ENCODE results near the gene PDZK1IP1.
"Not testable (repeated sequence)": the region's sequence is repeated elsewhere in the genome, so short reads cannot be mapped to it uniquely, and the experiment has no call there.

Gene PDZK1IP1

DNA sequence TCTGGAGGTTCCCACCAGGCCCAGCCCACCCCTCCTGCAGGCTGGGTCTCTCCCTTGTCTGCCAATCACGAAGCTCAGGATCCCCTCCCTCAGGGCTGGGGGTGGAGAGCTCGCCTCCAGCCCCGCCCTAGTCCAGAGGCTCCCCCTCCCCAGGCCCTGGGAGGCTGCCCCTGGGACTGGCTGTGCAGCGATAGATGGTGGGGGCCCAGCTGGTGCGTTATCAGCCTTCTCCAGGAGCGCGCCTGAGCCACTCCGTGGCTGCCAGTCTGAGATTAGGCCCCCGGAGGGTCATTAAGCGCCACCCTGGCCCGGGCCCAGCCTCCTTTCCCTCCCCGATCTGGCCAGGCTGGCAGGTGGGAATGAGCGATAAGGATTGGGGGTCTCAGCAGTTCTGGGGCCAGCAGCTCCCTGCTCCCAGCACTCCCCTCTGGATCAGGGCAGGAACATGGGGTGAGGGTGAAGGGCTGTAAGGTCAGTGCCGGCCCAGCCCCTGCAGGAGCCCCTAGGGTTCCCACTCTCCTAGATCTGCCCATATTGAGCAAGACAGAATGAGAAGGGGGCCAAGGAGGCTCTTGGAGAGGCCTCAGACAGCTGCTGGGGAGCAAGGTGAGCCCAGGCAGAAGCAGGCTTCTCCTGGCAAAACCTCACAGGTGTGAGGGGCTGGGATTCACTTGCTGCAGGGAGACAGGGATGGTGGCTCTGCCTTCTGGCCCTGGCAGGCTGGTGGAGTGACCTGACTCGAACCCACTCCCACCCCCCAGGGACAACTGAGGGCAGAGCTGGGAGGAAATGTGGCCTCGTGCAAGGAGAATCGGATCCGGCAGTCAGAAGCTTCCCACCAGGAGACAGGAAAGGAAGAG lies 8.5 kb downstream of the PDZK1IP1 start:
- no peak for DNase-seq (ENCODE audit: low spot score)

DNA sequence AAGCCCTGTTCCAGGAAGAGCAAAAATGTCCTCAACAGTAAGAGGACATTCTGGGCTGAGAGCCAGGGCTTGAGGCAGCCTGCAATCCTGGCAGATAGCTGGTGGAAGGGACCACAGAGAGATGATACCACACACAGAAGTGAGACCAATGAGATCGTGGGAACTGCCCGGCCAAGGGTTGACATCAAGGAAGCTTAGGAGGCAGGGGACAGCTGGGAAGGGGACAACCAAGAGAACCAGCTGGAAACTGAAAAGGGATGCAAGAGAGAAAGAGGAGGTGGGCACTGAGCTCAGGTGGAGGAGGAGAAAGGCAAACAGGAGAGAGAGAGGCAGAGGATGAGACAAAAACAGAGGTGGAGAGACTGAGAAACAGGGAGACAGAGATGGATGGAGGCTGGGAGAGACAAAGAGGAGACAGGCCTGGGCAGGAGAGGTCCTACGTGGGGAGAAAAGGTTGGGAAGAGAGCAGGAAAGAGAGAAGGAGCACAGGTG lies 9.2 kb downstream of the PDZK1IP1 start:
- no peak for DNase-seq (ENCODE audit: low spot score)

DNA sequence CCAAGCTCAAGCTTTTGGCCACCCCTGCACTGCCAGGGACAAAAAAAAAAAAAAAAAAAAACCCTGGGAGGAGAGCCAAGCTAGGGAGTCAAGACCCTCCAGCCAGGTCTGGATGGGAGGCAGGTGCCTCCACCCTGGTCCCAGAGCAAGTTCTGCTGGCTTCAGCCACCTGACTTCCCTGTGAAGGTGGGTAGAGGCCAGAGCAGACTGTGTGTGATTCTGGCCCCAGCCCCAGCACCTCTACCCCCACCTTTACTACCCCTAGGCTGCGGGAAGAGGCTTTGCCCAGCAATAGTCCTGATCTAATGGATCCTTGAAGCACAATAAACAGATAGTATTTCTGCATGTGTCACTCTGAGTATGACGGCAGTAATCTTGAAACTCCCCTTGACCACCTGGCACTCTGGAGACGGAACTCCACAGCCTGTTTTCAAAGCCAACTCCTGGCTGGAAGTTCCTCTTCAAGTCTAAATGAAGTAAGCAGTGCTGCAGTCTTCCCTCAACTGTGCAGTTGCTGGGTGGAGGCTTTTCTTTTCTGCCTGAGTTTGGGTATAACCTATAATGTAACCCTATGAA lies 9.8 kb downstream of the PDZK1IP1 start:
- DNase-seq (ENCODE audit: low spot score), result no peak

DNA sequence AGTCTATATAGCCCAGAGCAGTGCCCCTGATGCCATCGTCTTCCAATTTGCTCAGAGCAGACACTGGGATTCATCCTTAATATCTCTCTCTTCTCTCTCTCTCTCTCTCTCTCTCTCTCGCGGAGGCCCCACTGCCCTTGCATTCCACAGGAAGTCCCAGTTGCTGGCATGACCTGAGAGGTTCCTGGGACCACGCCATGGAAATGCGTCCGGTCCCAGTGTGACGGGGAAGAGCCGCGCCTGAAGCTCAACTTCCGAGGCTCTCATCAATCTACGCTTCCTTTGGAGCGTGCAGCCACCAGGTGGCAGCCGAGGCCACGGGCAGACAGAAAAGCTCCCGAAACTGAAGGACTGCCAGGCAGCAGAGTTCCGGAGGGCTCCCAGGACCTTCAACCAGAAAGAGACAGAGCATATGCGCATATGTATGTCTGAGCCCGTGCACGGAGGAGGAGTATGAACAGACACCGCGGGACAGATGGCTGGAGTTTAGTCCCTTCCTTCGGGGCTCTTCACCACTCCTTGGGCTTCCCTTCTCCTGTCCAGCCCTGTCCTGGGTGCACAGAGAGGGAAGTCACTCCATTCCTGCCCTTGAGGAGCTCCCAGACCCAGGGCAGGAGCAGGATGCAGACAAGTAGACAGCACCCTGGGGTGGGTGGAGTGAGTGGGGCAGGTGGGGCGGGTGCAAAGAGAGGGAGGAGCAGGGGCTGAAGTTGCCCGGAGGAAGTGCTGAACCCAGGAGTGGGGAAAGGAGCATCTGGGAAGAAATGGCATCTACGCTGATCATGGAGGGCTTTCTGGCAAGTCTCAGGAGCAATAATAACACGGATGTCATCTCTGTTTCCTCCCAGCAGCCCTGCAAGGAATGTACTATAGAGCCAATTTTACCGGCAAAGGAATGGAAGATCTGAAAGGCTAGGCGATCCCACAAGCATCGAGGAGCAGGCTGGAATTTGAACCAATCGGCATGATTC lies 10.5 kb downstream of the PDZK1IP1 start:
- peak; percentile 93 for DNase-seq (ENCODE audit: low spot score)

DNA sequence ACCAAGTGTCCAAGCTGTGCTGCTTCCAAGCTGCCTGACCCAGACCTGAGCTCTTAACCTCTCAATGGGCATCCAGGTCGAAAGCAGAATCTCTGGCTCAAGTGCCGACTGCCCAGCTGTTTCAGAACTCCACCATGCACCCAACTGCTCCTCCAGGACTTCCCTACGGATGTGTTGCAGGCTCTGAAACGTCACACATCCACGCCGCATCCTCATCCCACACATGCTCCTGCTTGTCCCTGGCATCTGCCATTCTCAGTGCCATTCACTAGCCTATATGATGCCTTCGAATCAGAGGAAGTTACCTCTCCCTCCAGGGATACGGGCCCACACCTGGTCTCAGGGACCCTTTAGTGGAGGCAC lies 11.2 kb downstream of the PDZK1IP1 start:
- DNase-seq (ENCODE audit: low spot score), result no peak

DNA sequence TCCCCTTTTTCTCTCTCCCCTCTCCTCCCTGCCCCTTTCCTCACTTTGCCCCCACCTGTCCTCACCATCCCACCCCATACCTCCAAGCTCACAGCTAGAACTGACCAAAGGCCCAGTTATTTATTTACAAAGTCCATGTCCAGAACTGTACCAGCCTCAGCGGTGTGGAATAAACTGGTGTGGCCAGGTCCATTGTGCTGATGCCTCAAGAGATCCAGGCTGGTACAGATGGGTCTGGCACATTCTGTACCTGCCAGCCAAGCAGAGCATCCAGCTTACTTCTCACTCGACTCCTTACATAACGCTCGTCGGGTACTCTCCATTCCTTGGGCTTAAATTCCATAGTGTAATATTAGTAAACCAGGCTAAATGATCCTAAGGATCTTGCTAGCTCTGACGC lies 11.8 kb downstream of the PDZK1IP1 start:
- no peak for DNase-seq (ENCODE audit: low spot score)

DNA sequence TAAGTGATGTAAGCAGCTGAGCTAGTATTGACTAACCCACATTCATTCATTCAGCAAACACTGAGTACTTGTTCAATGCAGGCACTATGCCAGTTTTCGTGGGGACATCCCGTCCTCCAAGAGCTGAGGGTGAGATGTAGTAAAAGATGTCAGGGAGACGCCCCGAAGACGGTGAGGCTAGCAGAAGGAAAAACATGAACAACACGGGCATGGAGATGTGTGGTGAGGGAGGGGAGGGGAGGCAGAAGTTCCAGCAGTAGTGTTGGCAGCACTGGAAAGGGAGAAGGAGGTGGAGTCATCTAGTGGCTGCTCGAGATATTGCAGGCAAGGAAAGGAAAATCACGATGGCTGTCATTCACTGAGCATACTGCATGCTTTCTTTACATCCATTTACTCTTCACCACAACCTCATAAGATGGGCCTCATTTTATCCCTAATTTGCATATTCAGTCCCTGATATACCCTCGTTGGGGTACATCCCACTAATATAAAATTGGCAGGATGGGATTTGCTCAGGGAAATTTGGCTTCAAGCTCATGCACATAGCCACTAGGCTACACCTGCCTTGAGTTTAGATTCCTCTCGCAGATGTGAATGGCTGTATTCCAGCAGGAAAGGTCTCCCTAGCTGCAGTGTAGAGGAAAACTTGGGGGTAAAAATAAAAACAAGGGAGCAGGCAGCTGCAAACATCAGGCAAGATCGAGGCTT lies 14.5 kb downstream of the PDZK1IP1 start:
- DNase-seq (ENCODE audit: low spot score), result no peak

DNA sequence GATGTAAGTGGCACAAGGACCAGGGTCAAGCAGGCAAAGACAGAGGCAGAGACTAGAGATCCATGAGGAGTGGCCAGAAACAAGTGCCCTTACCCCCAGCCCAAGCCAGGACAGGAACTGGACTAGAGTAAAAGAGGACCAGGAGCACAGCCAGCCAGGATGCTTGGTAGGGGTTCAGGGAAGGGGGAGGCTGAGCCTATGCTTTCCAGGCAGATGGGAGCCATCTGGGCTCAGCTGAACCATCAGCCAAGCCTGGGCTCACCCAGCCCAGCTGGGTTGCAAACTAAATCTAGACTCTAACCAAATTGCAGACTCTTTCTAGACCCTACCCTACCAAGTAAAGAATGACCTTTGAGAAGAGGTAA lies 15.2 kb downstream of the PDZK1IP1 start:
- no peak for DNase-seq (ENCODE audit: low spot score)

DNA sequence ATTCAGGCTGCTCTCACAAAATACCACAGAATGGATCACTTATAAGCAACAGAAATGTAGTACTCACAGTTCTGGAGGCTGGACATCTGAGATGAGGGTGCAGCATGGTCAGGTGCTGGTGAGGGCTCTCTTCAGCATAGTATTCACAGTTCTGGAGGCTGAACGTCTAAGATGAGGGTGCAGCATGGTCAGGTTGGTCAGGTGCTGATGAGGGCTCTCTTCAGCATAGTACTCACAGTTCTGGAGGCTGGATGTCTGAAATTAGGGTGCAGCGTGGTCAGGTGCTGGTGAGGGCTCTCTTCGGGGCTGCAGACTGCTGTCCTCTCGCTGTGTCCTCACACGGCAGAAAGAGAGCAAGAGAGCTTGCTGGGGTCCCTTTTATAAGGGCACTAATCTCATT lies 17.1 kb downstream of the PDZK1IP1 start:
- DNase-seq (ENCODE audit: low spot score), result no peak

DNA sequence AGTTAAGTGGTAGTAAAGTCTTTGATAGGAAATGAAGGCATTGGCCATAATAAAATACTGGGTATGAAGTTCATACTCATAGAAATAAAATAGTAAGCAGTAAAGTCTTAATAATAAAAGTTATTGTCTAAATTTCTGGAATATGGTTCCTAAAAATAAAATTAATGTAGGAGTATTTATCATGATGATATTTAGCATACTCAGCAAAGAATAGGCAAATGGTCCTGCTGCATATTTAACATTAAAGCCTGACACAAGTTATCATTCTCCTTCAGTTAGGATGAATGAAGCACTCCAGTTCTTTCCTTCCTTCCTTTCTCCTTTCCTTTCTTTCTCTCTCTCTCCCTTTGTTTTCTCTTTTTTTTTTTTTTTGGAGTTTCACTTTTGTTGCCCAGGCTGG lies 25.3 kb downstream of the PDZK1IP1 start:
- DNase-seq (ENCODE audit: low spot score), result no peak

DNA sequence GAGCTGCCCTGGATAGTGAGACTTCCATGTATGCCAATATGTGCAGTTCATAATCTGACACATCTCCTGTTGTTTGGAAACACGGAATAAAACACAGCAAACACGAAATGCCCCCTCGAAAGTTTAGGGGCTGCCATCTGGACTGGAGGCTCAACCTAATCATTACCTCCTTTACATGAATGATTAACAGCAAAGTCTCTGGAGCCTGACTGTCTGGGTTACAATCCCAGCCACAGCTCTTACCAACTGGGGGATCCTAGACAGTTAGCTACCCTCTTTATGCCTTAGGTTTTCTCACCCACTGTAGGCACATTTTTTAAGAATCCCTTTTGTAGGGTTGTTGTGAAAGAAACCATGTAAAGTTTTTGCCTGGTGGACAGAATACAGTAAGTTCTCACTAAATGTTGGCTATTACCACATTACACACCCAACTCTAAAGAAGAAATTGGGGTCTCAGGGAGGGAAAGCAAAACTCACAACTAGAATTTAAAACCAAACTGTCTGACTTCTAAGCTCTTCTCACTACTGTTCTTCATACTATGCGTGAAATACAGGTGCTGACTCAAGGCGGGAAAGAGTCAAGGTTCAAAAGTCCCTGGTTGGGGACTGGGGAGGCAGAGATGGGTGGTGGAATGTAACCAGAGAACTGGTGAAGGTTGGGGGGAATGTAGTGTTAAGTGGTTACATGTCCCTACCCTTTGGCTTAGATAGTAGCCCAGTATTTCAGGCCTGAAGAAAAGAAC lies 28.4 kb downstream of the PDZK1IP1 start:
- no peak for DNase-seq (ENCODE audit: low spot score)

DNA sequence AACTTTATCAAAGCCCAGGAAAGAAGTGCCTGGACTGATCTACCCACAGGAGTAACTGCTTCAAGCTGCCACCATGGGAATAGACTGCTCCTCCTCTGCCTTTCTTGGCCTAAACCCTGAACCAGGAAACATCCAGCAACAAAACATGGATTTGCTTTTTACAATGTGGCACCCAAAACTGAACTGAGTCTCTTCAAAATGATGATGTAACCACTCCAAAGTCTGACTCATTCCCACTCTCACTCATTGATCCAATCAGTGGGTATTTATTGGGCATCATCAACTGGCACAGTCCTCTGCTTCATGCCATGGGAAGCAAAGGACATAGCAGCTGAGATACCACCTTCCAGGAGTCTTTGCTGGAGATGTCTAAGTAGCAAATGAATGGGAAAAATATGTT lies 29.1 kb downstream of the PDZK1IP1 start:
- DNase-seq (ENCODE audit: low spot score), result no peak

DNA sequence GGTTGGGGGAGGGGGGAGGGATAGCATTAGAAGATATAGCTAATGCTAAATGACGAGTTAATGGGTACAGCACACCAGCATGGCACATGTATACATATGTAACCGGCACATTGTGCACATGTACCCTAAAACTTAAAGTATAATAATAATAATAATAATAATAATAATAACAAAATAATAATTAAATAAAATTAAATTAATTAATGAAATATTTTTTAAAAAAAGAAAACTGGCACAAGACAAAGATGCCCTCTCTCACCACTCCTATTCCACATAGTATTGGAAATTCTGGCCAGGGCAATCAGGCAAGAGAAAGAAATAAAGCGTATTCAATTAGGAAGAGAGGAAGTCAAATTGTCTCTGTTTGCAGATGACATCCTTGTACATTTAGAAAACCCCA lies 31.9 kb downstream of the PDZK1IP1 start:
- DNase-seq (ENCODE audit: low spot score), result not testable (repeated sequence)

DNA sequence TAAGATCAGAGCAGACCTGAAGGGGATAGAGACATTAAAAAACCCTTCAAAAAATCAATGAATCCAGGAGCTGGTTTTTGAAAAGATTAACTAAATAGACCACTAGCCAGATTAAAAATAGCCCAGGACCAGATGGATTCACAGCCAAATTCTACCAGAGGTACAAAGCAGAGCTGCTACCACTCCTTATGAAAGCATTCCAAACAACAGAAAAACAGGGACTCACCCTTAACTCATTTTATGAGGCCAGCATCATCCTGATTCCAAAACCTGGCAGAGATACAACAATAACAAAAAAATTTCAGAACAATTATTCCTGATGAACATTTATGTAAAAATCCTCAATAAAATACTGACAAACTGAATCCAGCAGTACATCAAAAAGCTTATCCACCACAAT lies 33.4 kb downstream of the PDZK1IP1 start:
- DNase-seq (ENCODE audit: low spot score), result not testable (repeated sequence)

DNA sequence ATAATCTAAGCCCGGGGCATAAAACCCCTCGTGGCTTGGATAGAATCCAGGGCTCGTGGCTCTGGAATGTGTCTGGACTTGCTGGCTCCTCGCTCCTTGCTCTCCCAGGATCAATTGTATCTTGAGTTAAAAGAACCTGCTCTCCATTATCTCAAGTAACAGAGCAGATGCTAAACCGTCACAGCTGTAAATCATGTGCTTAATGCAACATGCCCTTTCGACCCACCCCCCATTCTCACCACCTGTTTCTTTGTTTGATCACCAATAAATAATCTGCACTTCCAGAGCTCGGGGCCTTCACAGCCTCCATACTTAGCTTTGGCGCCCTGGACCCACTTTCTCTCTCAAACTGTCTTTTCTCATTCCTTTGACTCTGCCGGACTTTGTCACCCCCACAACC lies 40.7 kb downstream of the PDZK1IP1 start:
- not testable (repeated sequence) for DNase-seq (ENCODE audit: low spot score)

DNA sequence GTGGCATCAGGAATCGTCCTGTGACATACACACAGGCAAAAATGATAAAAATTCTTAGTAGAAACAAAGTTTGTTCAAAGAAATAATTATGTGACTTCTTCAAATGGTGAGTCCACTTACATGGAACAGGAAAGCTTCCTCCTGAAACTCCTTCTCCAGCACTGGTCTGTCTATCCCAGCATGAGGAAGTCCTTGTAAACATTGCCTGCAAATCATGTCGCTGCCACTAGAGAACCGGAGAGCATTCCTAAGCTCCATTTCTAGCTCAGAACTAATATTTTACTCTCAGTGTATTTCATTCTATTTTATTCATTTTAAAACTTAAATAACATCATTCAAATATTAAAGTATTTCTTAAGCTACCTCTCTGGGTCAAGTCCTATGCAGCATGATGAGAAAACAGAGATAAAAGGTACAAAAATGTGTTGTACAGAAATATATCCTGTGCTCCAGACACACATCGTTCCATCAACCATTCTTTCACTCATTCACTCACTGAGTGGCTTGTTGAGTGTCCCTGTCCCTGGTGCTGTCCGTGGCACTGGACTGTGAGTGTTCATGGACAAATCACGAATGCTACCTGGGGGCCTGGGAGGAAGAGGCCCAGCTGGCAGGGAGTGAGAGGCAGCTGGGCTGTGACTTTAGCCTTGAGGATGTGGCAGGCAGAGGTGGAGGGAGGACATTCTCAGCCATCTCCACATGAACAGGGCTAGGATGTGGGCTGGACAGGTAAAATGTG lies 42.6 kb downstream of the PDZK1IP1 start:
- no peak for DNase-seq (ENCODE audit: low spot score)

DNA sequence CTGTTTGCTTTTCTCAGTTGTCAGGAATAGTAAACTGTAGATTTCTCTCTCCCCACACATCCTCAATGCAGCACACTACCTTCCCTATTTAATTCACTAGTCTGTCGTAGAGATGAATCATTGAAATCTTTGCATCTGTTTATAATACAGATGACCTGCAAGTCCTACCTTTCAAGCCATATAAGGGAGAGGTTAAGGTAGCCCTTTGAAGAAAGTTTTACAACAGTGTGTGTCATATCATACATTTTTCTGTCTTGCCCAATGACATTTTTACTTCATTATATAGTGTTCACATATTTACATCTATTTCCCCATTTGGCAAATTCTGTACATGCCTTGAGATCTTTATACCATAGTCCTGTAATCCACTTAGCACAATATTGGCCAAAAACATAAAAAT lies 43.3 kb downstream of the PDZK1IP1 start:
- not testable (repeated sequence) for DNase-seq (ENCODE audit: low spot score)

DNA sequence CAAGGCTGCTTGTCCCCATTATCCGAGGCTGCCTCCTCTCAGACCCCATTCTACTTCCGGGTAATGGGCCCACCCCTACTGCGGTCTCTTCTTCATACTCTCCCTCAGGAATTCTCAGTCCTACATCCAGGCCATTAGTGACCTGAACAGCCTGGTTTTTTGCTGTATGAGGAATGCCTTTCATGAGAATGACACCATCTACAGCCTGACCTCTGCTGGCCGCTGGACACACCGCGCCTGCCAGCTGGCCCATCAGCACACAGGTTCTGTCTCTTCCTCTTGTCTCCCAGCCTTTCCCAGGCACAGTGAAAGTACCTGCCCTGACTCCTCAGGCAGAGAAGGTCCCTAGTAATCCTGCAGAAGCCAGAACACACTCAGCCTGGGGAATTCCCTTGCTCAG lies 46.2 kb downstream of the PDZK1IP1 start:
- DNase-seq (ENCODE audit: low spot score), result not testable (repeated sequence)

DNA sequence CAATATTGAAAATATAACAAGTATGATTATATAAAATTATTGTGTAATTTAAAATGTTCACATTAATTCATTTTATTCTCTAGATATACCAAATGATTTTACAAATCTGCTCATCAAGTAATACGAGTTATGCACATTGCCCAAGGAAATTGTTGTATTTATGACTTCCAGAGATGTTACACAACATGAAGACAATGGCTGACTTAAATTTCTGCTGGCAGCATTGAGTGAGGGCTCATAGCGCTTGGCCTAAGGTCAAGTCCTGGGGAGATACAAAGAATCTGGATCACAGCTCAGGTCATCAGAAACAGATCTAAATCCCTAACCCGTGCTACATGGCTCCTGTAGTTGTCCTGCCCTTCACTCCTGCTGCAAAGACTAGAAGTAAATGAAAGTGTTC lies 49.5 kb downstream of the PDZK1IP1 start:
- not testable (repeated sequence) for DNase-seq (ENCODE audit: low spot score)

DNA sequence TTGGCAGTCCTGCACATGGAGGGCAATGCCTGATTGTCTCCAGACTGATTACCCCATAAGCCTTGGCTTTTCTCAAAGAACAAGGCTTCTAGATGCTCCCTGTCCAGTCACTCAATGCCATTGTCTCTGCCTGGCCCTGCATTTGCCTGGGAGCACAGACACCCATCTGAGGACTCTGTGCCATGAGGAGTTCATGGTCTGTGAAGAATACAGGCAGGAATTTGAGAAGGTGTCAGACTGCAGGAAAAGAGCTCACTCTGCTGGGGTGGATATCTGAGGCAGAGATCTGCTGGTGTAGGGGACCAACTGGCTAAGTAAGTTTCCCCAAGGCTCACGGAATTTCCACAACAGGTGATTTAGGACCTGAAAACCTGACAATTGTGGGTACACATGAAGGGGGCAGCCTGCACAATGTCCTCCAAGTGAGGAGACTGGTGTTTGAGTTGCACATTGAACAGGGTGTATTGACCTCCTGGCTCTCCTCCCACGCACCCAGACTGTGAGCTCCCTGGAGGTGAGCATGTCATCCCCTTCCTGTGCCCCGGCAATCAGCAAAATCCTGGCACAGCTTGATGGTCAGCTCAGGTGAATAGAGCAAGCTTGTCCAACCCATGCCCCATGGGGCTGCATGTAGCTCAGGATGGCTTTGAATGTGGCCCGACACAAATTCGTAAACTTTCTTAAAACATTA lies 51.8 kb downstream of the PDZK1IP1 start:
- DNase-seq (ENCODE audit: low spot score), result no peak

Data from left forelimb (tissue), 1 donor.